Thoracic aorta (tissue), 2 donors: ENCODE results near the gene HLA-DQB1. TPM values are rescaled to one million over a fixed set of nuclear protein-coding genes. Genes with fewer than 3 reads are reported as not detected.

Experiments
- ATAC-seq: fragments of 150-250 bp; one replicate; pipeline ENCODE4 v1.8.0; 2017; ENCODE audit warnings: low read depth; ENCODE audit not compliant: insufficient number of reproducible peaks, low FRiP score
- DNase-seq: peaks from one replicate; pipeline ENCODE4 v3.0.0-alpha.2; 2020; ENCODE audit warnings: low spot score
- H3K27ac ChIP-seq, 2 donors: fragments of 200-600 bp; sonication (generic); 1 replicate in 1 of 2; 2 replicates in 1 of 2; pipeline ENCODE4 v1.5.1; 2016; ENCODE audit warnings: mild to moderate bottlenecking in 2 of 2, moderate library complexity in 2 of 2
- H3K27me3 ChIP-seq: fragments of 200-600 bp; sonication (generic); replicated peaks from 2 replicates; pipeline ENCODE4 v1.6.0; 2016; ENCODE audit warnings: mild to moderate bottlenecking; ENCODE audit not compliant: insufficient read depth
- H3K36me3 ChIP-seq: fragments of 200-600 bp; sonication (generic); one replicate; pipeline ENCODE4 v1.5.1; 2016
- H3K4me1 ChIP-seq, 2 donors: fragments of 200-600 bp; sonication (generic); 1 replicate in 1 of 2; 2 replicates in 1 of 2; pipeline versions ENCODE4 v1.5.1 to v1.6.0; 2016; ENCODE audit warnings: low read depth in 2 of 2, mild to moderate bottlenecking in 1 of 2; ENCODE audit not compliant: control insufficient read depth in 1 of 2
- H3K4me3 ChIP-seq: fragments of 200-600 bp; sonication (generic); 2 replicates; pipeline ENCODE4 v1.5.1; 2016; ENCODE audit warnings: mild to moderate bottlenecking
- H3K9me3 ChIP-seq: fragments of 200-600 bp; sonication (generic); 2 replicates; pipeline ENCODE4 v1.5.1; 2016
- CTCF ChIP-seq: fragments of 200-600 bp; sonication (generic); IDR thresholded peaks from one replicate; pipeline ENCODE4 v1.5.1; 2019; ENCODE audit warnings: antibody characterized with exemption
- total RNA-seq, 2 donors: library from RNA; depleted of rRNA; stranded (reverse); fragments of >200 nt; gene quantifications; one replicate each; pipeline versions ENCODE4 v1.1.0 to v1.2.3, GENCODE V29; 2016

The HLA-DQB1 gene
- total RNA-seq, 2 donors from 2014 or later, result 2.0 to 11.1 TPM

GRCh38 chr6:32700391-32701040 lies 34.1 kb upstream of the HLA-DQB1 start:
- ATAC-seq (no peak), DNase-seq (no peak)
- no peaks in the 10 kb centered on the region for H3K4me1 ChIP-seq
- TF ChIP-seq CTCF, result peak; percentile 59
- H3K4me3 ChIP-seq, result no peak overlapping the region
- H3K27me3 ChIP-seq, result no peaks in the 10 kb centered on the region
- H3K27ac ChIP-seq, result no peak overlapping the region
- no peaks in the 10 kb centered on the region for H3K36me3 ChIP-seq
- H3K9me3 ChIP-seq, result no peaks in the 10 kb centered on the region

- no peak for DNase-seq
- H3K4me1 ChIP-seq, result no peaks in the 10 kb centered on the region
- H3K27ac ChIP-seq, result no peak overlapping the region
- no peaks in the 10 kb centered on the region for H3K36me3 ChIP-seq
- no peaks in the 10 kb centered on the region for H3K9me3 ChIP-seq
- no peak for TF ChIP-seq CTCF
- no peak overlapping the region for H3K4me3 ChIP-seq
- no peak for ATAC-seq
- no peaks in the 10 kb centered on the region for H3K27me3 ChIP-seq
Measured at GRCh38 chr6:32697031-32697430, 30.6 kb upstream of the HLA-DQB1 start.

GRCh38 chr6:32692019-32692418 lies 25.6 kb upstream of the HLA-DQB1 start:
- ATAC-seq (no peak), DNase-seq (no peak)
- Histone ChIP-seq H3K9me3 (no peaks in the 10 kb centered on the region), H3K27me3 (no peaks in the 10 kb centered on the region), H3K27ac (no peak overlapping the region), H3K4me1 (no peaks in the 10 kb centered on the region), H3K4me3 (no peak overlapping the region), H3K36me3 (no peaks in the 10 kb centered on the region)
- TF ChIP-seq CTCF, result no peak

GRCh38 chr6:32689531-32690501 lies 23.4 kb upstream of the HLA-DQB1 start:
- H3K4me3 ChIP-seq, result no peak overlapping the region
- H3K27me3 ChIP-seq, result no peaks in the 10 kb centered on the region
- no peaks in the 10 kb centered on the region for H3K36me3 ChIP-seq
- no peaks in the 10 kb centered on the region for H3K4me1 ChIP-seq
- no peak overlapping the region for H3K27ac ChIP-seq
- H3K9me3 ChIP-seq, result no peaks in the 10 kb centered on the region
- TF ChIP-seq CTCF, result no peak
- DNase-seq (no peak), ATAC-seq (no peak)

GRCh38 chr6:32685603-32686002 lies 19.1 kb upstream of the HLA-DQB1 start:
- H3K9me3 ChIP-seq, result no peaks in the 10 kb centered on the region
- ATAC-seq, result no peak
- no peak for TF ChIP-seq CTCF
- H3K36me3 ChIP-seq, result no peaks in the 10 kb centered on the region
- DNase-seq, result no peak
- no peak overlapping the region for H3K27ac ChIP-seq
- no peaks in the 10 kb centered on the region for H3K27me3 ChIP-seq
- H3K4me3 ChIP-seq, result no peak overlapping the region
- H3K4me1 ChIP-seq, result no peaks in the 10 kb centered on the region
